Activated CD4-positive, alpha-beta T cell treated with anti-CD3 and anti-CD28 coated beads for 24 hours (primary cell): Measurements from ENCODE around the gene GAS2L3.

ENCODE experiments used
- DNase-seq, 2 donors: peaks; one replicate each; pipeline ENCODE4 v3.0.0-alpha.2; 2020; ENCODE audit warnings: low read depth in 2 of 2

The GAS2L3 gene

GRCh38 chr12:100656856-100657255 is 83.4 kb downstream of the GAS2L3 start:
- DNase-seq: no peak

GRCh38 chr12:100661300-100661951 is 87.9 kb downstream of the GAS2L3 start:
- DNase-seq: no peak

- no peak for DNase-seq
Observed at GRCh38 chr12:100666588-100666987, 93.1 kb downstream of the GAS2L3 start.

- DNase-seq: peak; percentile 11 to 38
Observed at GRCh38 chr12:100668945-100669536, 95.6 kb downstream of the GAS2L3 start.

GRCh38 chr12:100669922-100670321 is 96.4 kb downstream of the GAS2L3 start:
- no peak for DNase-seq

GRCh38 chr12:100671396-100672074 is 98.1 kb downstream of the GAS2L3 start:
- no peak for DNase-seq

GRCh38 chr12:100672075-100672592 is 98.7 kb downstream of the GAS2L3 start:
- peak in 1 of 2 donors; percentile 10 for DNase-seq

GRCh38 chr12:100674036-100674888 is 100.8 kb downstream of the GAS2L3 start:
- DNase-seq: no peak
